PFSK-1 (cell line): Measurements from ENCODE around the gene FOXO1.

Experiments used
- FOXP2 ChIP-seq: optimal IDR thresholded peaks from 2 replicates; pipeline ENCODE3; 2011; ENCODE audit warnings: borderline replicate concordance, control low read depth, inconsistent platforms; ENCODE audit not compliant: insufficient read depth; ENCODE audit errors: extremely low read length, extremely low read depth
- POLR2AphosphoS5 ChIP-seq: IDR thresholded peaks from 2 replicates; pipeline ENCODE4 v1.6.1; 2012; ENCODE audit warnings: low read depth, mild to moderate bottlenecking, control low read depth, low read length, moderate library complexity
- SIN3A ChIP-seq: IDR thresholded peaks from 2 replicates; pipeline ENCODE4 v1.6.1; 2012; ENCODE audit warnings: mild to moderate bottlenecking, low read length, moderate library complexity, borderline replicate concordance; ENCODE audit not compliant: insufficient read depth
- TAF1 ChIP-seq: IDR thresholded peaks from 2 replicates; pipeline ENCODE4 v1.6.1; 2012; ENCODE audit warnings: low read length, control low read depth, borderline replicate concordance; ENCODE audit not compliant: insufficient read depth
- TF ChIP-seq, protein P1 (sequence below), 2 experiments: IDR thresholded peaks; 2 replicates each; pipeline versions ENCODE4 v1.6.1 to v1.8.0; 2011 to 2012; ENCODE audit warnings: low read depth in 2 of 2, low read length in 2 of 2, control low read depth in 1 of 2, inconsistent platforms in 1 of 2, mild to moderate bottlenecking in 1 of 2, moderate library complexity in 1 of 2; ENCODE audit not compliant: insufficient read depth in 1 of 2

FOXO1 gene

DNA sequence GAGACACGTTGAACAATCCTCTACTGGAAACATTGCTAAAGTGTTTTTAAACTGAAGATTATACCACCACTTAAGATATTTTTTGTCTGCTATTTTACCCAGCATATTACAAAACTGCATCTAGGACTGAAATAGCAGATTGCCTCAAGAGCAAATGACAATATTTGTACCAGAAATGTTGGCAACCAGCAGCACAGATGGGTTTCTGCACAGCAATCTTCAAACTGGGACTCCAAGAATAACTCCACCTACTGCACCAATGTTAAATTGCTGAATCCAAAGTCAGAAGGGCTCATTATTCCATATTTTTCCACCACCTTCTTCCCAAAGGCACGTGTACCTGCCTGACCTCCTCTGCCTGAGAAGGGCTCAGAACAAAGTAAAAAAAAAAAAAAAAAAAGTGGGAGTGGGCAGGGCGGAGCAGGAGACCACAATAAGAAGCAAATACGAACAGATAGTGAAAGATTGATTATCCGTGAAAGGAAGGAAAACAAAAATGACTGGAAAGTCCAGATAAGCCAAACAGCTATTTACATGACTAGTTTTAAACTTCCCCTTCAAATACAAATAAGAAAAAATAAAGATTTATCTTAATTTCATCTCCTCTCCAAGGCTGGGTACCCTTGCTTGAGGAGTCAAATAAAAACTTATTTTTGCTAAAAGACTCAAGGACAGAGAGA is 79.4 kb downstream of the FOXO1 start:
- TF ChIP-seq, protein P1, sequence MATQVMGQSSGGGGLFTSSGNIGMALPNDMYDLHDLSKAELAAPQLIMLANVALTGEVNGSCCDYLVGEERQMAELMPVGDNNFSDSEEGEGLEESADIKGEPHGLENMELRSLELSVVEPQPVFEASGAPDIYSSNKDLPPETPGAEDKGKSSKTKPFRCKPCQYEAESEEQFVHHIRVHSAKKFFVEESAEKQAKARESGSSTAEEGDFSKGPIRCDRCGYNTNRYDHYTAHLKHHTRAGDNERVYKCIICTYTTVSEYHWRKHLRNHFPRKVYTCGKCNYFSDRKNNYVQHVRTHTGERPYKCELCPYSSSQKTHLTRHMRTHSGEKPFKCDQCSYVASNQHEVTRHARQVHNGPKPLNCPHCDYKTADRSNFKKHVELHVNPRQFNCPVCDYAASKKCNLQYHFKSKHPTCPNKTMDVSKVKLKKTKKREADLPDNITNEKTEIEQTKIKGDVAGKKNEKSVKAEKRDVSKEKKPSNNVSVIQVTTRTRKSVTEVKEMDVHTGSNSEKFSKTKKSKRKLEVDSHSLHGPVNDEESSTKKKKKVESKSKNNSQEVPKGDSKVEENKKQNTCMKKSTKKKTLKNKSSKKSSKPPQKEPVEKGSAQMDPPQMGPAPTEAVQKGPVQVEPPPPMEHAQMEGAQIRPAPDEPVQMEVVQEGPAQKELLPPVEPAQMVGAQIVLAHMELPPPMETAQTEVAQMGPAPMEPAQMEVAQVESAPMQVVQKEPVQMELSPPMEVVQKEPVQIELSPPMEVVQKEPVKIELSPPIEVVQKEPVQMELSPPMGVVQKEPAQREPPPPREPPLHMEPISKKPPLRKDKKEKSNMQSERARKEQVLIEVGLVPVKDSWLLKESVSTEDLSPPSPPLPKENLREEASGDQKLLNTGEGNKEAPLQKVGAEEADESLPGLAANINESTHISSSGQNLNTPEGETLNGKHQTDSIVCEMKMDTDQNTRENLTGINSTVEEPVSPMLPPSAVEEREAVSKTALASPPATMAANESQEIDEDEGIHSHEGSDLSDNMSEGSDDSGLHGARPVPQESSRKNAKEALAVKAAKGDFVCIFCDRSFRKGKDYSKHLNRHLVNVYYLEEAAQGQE (IDR thresholded peaks at IDR 0.05; ENCODE audit: insufficient read depth in 1 of 2, low read depth in 2 of 2, low read length in 2 of 2) = no peak
- TF ChIP-seq TAF1 = no peak
- TF ChIP-seq POLR2AphosphoS5 = no peak
- no peak for TF ChIP-seq FOXP2
- TF ChIP-seq SIN3A = no peak

DNA sequence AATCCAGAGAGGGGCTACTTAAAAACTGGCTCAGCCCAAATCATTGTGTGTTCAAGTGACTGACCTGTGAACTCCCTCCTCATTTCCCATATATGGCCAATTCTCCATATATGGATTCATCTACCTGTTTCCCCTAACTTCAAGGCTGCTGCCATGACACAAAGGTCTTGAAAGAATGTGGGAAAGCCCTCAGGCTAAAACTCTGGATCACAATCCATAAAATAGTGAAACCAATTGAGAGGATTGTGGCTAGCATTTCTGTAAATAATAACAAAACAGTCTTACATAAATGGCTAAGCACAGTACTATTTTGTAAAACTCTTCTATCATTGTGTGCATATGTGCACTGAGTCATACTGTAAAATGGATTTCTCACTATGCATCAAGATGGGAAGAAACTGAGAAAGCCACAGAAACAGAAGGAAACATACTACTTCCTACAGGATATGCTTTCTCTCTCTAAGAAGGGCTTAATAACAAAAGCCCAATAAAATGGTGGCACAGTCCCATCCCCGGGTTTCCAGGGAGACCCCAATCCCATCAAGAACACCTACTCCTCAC is 80.5 kb downstream of the FOXO1 start:
- TF ChIP-seq, protein P1 (IDR thresholded peaks at IDR 0.05; ENCODE audit: insufficient read depth in 1 of 2, low read depth in 2 of 2, low read length in 2 of 2) = no peak
- TF ChIP-seq FOXP2 (no peak), SIN3A (no peak), TAF1 (no peak), POLR2AphosphoS5 (no peak)

DNA sequence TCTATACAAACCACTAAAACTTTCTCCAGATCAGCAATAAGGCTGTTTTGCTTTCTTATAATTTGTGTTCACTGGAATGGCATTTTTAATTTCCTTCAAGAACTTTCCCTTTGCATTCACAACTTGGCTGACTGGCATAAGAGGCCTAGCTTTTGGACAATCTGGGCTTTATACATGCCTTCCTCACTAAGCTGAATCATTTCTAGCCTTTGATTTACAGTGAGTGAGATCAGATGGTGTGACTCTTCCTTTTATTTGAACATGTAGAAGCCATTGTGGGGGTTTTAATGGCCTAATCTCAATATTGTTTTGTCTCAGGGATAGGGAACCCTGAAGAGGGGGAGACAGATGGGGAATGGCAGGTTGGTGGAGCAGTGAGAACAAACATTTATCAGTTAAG is 82.7 kb downstream of the FOXO1 start:
- TF ChIP-seq POLR2AphosphoS5 (no peak), FOXP2 (no peak), TAF1 (no peak), SIN3A (no peak)
- TF ChIP-seq, protein P1 (IDR thresholded peaks at IDR 0.05; ENCODE audit: insufficient read depth in 1 of 2, low read depth in 2 of 2, low read length in 2 of 2) = no peak

DNA sequence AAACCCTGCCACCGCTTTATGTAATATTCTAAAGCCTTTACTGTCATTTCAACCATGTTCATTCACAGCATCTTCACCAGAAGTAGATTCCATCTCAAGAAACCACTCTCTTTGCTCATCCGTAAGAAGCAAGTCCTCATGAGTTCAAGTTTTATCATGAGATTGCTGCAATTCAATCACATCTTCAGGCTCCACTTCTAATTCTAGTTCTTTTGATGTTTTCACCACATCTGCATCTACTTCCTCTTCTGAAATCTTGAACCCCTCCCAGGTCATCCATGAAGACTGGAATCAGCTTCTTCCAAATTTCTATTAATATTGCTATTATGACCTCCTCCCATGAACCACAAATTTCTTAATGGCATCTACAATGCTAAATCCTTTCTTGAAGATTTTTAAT is 83.9 kb downstream of the FOXO1 start:
- TF ChIP-seq TAF1 (no peak), SIN3A (no peak), FOXP2 (no peak), POLR2AphosphoS5 (no peak)
- TF ChIP-seq, protein P1 (IDR thresholded peaks at IDR 0.05; ENCODE audit: insufficient read depth in 1 of 2, low read depth in 2 of 2, low read length in 2 of 2) = no peak
